AG04449 (cell line): ENCODE measurements around the gene HOXD1.

Experiments
- CTCF ChIA-PET: fragments of 350-600 bp; formaldehyde crosslinking; extraction: SDS; loops from one replicate; lab custom pipeline; 2021; ENCODE audit warnings: antibody characterized with exemption; lab: Yijun Ruan, JAX
- POLR2A ChIA-PET: fragments of 400-600, 350-600 bp; formaldehyde crosslinking; extraction: SDS; loops from one replicate; lab custom pipeline; 2020; ENCODE audit warnings: antibody characterized with exemption, inconsistent platforms; lab: Yijun Ruan, JAX
- DNase-seq: peaks from one replicate; pipeline ENCODE4 v3.0.0-alpha.2; 2010; ENCODE audit warnings: low read depth, low spot score
- H3K4me3 ChIP-seq: 2 replicates; pipeline ENCODE4 v1.5.1; 2011; ENCODE audit warnings: low read depth, mild to moderate bottlenecking, control low read depth, low read length
- CTCF ChIP-seq: IDR thresholded peaks from one replicate; pipeline ENCODE4 v1.5.1; 2011; ENCODE audit warnings: mild to moderate bottlenecking, moderate library complexity, low read length, control low read depth, inconsistent platforms; ENCODE audit not compliant: insufficient read depth; ENCODE audit errors: missing control alignments

Gene HOXD1

GRCh38 chr2:176239031-176239430, 50.6 kb downstream of the HOXD1 start:
- DNase-seq = no peak
- ChIA-PET CTCF (interaction anchor here (1.2 kb wide), 1 partner anchor 216 kb away, joined by 6 read pairs; no protein-coding TSS in a partner anchor), POLR2A (no interaction called here)
- no peak for TF ChIP-seq CTCF
- no peak overlapping the region for H3K4me3 ChIP-seq

GRCh38 chr2:176240301-176240700, 51.8 kb downstream of the HOXD1 start:
- no peak for TF ChIP-seq CTCF
- no peak for DNase-seq
- POLR2A ChIA-PET = no interaction called here
- no peak overlapping the region for H3K4me3 ChIP-seq
- CTCF ChIA-PET = interaction anchor here (1.0 kb wide), 1 partner anchor 9 kb away, joined by 3 read pairs; no protein-coding TSS in a partner anchor
